Renal pelvis (tissue), 4 donors: ENCODE measurements around the gene ABCA4. TPM values are rescaled to one million over a fixed set of nuclear protein-coding genes. Genes with fewer than 3 reads are reported as not detected.
A peak's percentile ranks its signal among the peaks of the same experiment; 100 is the strongest.

Experiments
- DNase-seq: peaks from one replicate; pipeline ENCODE4 v3.0.0-alpha.2; 2013
- polyA plus RNA-seq, 3 donors: library from polyadenylated mRNA; unstranded; fragments of 120-200 nt; gene quantifications; one replicate each; pipeline ENCODE4 v1.2.1, GENCODE V29; 2013; ENCODE audit not compliant: insufficient read length in 3 of 3

The ABCA4 gene
- polyA plus RNA-seq, 3 donors = 6.3 to 15.4 (median 10.0) TPM

GRCh38 chr1:94083681-94084080 is 37.3 kb downstream of the ABCA4 start:
- no peak for DNase-seq

DNA sequence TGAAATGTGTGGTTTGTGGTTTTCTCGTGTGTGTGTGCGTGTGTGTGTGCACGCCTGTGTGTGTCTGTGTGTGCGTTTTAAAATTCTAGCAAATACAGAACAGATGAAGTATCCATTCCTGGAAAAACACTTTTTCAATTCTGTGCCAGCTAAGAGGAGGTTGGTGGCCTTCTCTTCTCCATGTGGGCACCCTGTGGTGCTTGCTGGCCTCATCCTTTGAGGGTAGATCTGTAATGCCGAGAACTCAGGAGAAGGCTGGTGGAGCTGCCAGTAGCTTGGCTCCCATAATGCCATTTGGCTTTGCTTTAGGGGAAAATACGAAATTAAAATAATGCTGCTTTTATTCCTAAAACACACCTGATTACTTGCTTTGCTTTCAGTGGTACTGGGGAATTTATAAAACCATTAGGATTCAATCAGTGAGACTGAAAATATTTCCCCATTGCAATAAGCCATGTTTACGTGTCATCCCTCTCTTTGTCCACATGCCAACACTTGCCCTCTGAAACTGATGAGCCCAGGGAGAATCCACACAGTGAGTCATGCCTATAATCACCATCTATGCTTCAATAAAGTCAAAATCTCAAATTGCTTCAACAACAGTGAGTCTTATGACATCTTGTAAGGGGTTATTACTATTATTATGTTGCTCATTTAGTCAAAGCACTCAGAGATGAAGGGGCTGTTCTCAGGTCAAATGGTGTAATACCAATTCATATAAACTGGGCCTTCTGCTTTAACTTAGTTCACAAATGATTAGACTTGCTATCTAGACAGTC is 39.2 kb downstream of the ABCA4 start:
- no peak for DNase-seq

DNA sequence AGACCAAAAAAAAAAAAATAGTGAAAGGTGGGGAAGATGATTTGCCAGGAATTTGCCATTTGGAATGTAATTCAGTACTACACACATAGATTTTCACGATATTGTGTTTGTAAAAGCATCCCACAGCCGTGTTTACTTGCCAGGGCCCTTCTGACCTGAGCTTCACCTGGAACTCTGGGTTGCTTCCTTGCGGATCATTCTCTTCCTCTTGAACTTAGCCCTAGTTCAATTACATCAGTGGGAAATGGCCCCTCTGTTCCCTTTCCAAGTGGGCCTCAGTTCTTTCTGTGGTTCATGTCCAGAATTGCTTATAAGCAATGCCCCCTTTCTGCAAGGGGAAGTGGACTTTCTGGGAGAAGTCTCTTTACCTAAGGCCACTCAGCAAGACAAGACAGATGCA is 41.0 kb downstream of the ABCA4 start:
- no peak for DNase-seq

GRCh38 chr1:94079080-94079940 is 41.6 kb downstream of the ABCA4 start:
- DNase-seq = peak; percentile 88

DNA sequence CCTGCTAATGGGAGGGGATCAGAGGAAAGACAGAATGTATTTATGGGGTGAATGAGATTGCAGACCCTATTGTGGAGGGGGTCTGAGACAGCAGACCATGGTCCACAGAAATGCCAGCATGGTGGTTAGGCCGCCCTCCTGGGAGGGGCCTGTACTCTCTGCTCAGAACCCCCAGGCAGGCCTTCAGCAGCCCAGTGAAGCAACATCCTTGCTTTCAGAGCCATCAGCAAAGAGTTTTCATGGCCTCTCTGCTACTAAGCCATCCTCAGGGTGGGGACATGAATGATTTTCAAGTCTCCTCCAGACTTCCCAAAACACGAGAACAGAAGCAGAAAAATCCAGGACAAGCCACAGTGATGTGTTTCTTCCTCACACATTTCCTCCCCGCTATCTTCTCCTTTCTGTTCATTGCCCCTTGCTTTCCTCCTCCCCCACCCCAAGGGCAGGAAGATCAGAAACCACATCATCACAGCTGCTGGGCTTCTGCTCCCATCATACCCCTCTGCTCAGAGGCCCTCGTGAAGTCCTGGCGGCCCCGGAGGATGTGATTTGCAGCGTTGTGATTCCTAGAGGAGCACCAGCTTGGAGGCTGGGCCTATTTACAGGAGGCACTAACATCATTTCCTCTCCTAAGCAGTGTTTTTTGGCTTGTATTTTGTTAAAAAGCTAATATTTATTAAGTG is 48.0 kb downstream of the ABCA4 start:
- no peak for DNase-seq

DNA sequence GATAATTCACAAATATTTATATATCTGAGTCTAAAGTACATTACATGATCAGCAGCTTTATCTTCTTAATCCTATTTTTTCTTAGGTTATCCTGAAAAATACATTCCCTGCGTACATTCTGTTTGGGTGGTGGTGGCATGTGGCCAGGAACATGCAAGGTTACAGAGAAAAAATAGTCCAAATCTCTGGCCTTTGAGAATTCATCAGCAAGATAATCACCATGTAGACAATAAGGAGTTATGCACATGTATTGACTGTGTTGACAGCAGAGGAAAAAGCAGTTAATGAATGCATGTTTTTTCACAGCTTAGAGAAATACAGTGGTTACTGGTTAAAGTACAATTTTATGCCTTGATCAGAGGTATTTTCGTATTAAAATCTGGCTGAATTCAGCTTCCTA is 49.0 kb downstream of the ABCA4 start:
- DNase-seq = no peak

GRCh38 chr1:94071391-94071790 is 49.6 kb downstream of the ABCA4 start:
- no peak for DNase-seq

- DNase-seq = no peak
Observed at GRCh38 chr1:94070865-94071264, 50.1 kb downstream of the ABCA4 start.

DNA sequence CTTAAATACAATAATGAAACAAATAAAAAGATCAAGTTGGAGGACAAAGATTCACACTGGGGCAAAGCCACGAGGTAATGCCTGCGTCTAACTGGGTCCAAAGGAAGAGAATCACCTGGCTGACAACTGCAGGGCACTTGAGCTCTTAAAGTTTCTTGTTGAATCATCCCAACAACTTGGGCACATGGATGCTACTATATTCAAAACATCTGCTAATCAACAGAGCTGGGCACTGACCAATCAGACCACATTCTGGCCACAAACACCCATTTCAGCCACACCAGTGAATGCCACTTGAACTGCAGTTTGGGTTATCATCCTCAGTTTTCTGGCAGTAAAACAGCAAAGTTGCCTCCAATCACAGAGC is 51.0 kb downstream of the ABCA4 start:
- DNase-seq = no peak

- DNase-seq = peak; percentile 84
Observed at GRCh38 chr1:94068999-94069918, 51.7 kb downstream of the ABCA4 start.

DNA sequence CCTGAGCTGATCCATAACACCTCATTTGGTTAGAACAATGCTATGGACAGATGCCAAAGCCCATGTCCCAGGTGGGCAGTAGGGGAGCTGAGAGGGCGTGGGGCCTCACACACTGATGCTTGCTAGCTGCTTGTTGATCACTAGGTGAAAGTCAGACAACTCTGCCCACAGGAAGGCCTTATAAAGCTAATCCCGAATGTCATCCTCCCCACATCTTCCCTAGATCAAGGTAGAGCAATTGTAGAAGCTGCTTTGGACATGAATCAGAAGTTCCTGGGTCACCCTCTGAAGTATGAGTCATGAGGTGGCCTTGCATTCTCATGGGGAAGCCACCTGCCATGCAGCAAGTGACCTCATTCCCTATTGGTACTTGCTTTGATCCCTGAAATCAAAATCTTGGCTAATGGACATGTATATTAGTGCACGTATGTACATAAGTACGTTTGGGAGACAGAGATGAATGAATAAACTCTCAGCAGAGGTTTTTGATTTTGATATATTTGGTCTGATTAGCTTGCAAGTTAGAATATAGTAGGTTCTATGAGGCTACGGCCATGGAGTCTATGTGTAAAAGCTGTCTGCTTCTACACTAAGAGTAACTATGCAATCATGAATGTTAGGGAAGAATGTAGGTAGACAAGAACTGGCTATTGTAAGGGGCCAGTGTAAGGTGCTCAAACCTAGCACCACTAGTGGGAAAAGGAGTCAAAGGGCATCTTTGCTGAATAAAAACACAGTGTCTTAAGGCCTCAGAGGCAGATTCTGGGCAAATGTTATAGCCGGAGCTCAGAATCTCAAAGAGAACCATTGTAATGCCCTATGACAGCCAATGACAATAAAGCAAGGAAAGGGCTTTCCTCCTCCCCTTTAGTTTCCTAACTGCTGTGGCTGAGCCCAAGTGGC is 52.6 kb downstream of the ABCA4 start:
- no peak for DNase-seq

DNA sequence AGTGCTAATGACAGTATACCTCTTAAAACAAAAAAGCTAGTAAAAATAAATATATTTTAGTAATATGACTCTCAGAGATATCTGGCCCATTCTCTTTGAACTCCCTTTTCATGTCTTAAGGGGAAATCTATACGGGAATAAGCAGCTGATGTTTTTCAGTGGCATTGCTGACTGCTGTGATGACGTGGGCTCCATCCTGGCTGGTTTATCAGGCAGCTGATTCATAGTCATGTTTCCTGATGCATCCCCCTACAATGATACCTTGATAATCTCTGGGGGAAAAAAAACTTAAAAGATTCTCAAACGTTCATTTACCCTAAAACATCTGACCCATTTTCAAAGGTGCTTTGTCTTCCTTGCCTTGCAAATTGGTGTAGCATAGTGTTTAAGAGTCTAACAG is 53.8 kb downstream of the ABCA4 start:
- DNase-seq = no peak

DNA sequence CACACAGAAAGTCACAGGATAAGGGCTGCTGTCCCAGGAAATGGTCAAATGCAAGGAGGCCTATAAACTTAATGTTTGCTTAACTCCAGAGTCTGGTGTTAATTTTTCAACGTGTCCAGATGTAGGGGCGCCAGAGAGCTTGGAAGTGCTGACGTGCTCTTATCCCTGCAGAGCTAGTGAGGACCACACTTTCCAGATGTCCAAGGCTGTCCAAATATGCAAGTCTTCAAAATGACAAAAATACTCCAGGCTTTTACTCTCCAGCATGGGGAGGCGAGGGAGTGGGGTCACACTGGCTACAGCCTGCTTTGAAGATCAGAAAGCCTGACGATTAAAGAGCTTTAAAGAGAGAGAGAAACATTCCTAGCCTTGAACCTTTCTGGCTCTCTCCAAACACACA is 57.6 kb downstream of the ABCA4 start:
- DNase-seq = peak; percentile 88

GRCh38 chr1:94061513-94062443 is 59.2 kb downstream of the ABCA4 start:
- DNase-seq = no peak

GRCh38 chr1:94060720-94061119 is 60.2 kb downstream of the ABCA4 start:
- no peak for DNase-seq

DNA sequence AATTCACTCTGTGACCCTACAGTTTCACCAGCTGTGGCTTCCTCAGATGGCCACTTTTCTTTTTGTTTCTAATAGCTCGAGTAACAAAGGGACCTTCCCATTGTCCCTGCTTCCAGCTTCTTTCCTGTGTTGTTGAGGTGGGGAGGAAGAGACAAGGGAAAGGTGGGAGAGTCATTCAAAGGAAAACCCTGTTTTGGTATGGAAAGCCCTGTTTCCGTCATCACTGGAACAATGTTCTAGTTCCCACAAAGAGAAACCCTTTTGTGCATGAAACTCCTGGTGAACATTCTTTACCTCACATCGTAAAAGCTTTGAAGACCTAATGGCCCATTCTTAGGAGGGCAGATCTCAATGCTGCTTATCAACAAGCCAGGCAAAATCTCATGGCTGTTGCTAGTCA is 62.2 kb downstream of the ABCA4 start:
- no peak for DNase-seq

GRCh38 chr1:94056996-94057395 is 64.0 kb downstream of the ABCA4 start:
- no peak for DNase-seq

GRCh38 chr1:94056171-94056570 is 64.8 kb downstream of the ABCA4 start:
- no peak for DNase-seq

- DNase-seq = no peak
Observed at GRCh38 chr1:94055459-94056122, 65.4 kb downstream of the ABCA4 start.
